ENCODE results near the gene BSN. TPM values are rescaled to one million over a fixed set of nuclear protein-coding genes. Genes with fewer than 3 reads are reported as not detected.
"Not testable (repeated sequence)": the region's sequence is repeated elsewhere in the genome, so short reads cannot be mapped to it uniquely, and the experiment has no call there.

Gene BSN
- total and polyA plus RNA-seq, 2 donors: 0.39 to 0.48 TPM

DNA sequence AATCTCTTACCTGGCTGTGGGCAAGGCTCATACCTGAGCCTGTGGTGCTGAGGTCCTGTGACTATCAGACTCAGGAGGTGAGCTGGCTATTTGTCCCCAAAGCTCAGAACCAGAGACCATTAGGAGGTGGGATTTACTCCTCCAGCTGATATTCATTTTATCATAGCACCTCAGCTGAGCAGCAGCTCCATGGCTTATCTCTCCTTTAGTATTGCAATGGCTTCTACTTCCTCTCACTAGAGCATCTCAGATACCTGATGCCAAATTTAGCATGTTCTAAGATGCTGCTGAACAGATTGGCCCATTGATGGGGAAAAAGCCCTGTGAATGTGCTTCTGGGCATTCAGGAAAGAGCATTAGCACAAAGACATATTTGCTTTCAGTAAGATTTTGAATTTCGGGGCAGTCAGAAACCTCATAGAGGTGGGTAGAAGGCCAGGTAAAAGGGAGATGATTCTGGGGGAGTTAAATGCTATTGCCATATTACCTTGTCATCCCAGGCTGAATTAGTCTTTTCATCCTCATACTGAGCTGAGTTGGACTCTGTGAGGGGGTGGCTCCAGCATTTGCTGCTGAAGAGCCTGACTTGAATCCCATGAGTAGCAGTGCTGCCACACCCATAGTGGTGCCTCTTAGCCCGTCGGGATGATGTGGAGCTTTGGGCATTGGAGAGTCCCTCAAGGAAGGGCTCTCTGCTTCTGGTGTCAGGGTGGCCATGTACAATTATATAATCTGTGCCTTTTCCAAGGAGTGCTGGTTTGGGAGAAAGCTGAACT, 2.4 kb downstream of the BSN start:
- Histone ChIP-seq H3K36me3 (ENCODE audit: insufficient read depth) (no peaks in the 10 kb centered on the region), H3K27ac (ENCODE audit: low read depth) (no peak overlapping the region), H3K4me1 (ENCODE audit: insufficient read depth) (no peaks in the 10 kb centered on the region), H3K4me3 (ENCODE audit: low read depth, low read length) (no peak overlapping the region)
- DNase-seq (ENCODE audit: extremely low spot score): no peak
- 82% methylated on average over 3 of the region's 3 CpGs for WGBS

DNA sequence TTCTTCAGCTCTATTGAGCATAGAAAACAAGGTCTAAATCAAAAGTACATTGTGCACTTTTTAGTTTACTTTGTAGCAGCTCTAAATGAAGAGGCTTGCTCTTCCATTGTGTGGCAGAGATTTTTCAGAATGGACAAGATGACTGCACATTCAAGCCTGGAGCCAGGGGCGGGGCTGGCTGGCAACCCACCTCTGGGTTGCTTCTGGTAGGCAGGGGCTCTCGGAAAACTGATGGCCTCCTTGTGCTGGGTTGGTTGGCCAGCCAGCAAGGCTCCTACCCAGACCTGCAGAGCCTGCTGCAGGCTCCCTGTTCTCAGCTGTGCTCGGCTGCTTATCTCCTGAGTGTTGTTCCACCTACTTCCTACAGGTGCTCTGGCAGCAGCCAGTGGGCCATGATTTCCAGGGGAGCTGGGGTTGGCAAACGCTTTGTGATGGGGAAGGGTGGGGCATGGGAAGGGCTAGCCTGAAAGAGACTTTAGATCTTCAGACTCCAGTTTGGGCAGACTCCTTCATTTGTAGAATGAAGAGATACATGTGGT, 8.8 kb downstream of the BSN start:
- Histone ChIP-seq H3K4me3 (ENCODE audit: low read depth, low read length) (no peak overlapping the region), H3K36me3 (ENCODE audit: insufficient read depth) (no peaks in the 10 kb centered on the region), H3K4me1 (ENCODE audit: insufficient read depth) (no peaks in the 10 kb centered on the region), H3K27ac (ENCODE audit: low read depth) (no peak overlapping the region)
- DNase-seq (ENCODE audit: extremely low spot score): no peak
- WGBS: 50% methylated on average over 4 of the region's 4 CpGs

DNA sequence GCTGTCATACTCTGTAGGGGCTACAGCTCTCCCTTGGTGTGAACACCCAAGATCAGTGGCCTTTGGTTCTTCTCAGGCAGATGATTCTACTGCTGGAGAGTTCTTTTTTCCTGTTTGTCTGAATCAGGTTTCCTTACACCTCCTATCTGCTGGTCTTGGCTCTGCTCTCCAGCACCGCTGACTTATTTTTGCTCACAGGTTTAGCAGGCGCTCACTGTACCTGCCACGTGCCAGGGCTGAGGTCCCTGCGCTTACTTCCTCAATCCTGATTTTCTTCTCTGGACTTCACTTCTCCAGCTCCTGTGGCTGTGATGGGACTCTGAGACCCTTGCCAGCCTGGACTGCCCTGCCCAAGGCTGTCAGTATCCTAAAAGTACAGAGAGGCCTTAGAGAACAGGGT, 9.5 kb downstream of the BSN start:
- no peaks in the 10 kb centered on the region for H3K36me3 ChIP-seq (ENCODE audit: insufficient read depth)
- 92% methylated on average over 4 of the region's 4 CpGs for WGBS
- H3K27ac ChIP-seq (ENCODE audit: low read depth): no peak overlapping the region
- H3K4me1 ChIP-seq (ENCODE audit: insufficient read depth): no peaks in the 10 kb centered on the region
- no peak for DNase-seq (ENCODE audit: extremely low spot score)
- no peak overlapping the region for H3K4me3 ChIP-seq (ENCODE audit: low read depth, low read length)

- H3K4me3 ChIP-seq (ENCODE audit: low read depth, low read length): no peak overlapping the region
- H3K36me3 ChIP-seq (ENCODE audit: insufficient read depth): no peaks in the 10 kb centered on the region
- WGBS: 85% methylated on average over 2 of the region's 2 CpGs
- H3K4me1 ChIP-seq (ENCODE audit: insufficient read depth): no peaks in the 10 kb centered on the region
- no peak overlapping the region for H3K27ac ChIP-seq (ENCODE audit: low read depth)
- DNase-seq (ENCODE audit: extremely low spot score): no peak
Measured at GRCh38 chr3:49566312-49566711, 12.0 kb downstream of the BSN start.

DNA sequence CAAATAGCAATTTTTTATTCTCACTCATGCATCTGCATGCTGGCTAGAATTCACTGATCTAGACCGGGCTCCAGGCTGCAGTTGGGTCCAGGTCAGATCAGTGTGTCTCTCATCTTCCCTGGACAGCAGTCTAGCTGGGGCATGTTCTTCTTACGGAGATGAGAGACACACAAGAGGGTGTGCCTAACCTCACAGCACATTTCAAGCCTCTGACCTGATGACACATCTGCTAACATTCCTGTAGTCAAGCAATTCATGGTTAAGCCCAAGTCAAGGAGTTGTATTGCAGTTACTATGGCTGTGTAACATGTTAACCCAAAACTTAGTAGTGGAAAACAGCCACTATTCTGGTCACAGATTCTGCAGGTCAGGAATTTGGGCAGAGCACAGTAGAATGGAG, 13.1 kb downstream of the BSN start:
- 52% methylated on average over 2 of the region's 2 CpGs for WGBS
- H3K36me3 ChIP-seq (ENCODE audit: insufficient read depth): no peaks in the 10 kb centered on the region
- no peak for DNase-seq (ENCODE audit: extremely low spot score)
- H3K4me1 ChIP-seq (ENCODE audit: insufficient read depth): no peaks in the 10 kb centered on the region
- no peak overlapping the region for H3K4me3 ChIP-seq (ENCODE audit: low read depth, low read length)
- no peak overlapping the region for H3K27ac ChIP-seq (ENCODE audit: low read depth)

- Histone ChIP-seq H3K4me3 (ENCODE audit: low read depth, low read length) (no peak overlapping the region), H3K27ac (ENCODE audit: low read depth) (no peak overlapping the region), H3K36me3 (ENCODE audit: insufficient read depth) (no peaks in the 10 kb centered on the region), H3K4me1 (ENCODE audit: insufficient read depth) (no peaks in the 10 kb centered on the region)
- no peak for DNase-seq (ENCODE audit: extremely low spot score)
Measured at GRCh38 chr3:49568965-49569364, 14.7 kb downstream of the BSN start.

GRCh38 chr3:49570028-49570654, 15.9 kb downstream of the BSN start:
- WGBS: 55% methylated on average over 6 of the region's 6 CpGs
- DNase-seq (ENCODE audit: extremely low spot score): no peak
- H3K27ac ChIP-seq (ENCODE audit: low read depth): no peak overlapping the region

DNA sequence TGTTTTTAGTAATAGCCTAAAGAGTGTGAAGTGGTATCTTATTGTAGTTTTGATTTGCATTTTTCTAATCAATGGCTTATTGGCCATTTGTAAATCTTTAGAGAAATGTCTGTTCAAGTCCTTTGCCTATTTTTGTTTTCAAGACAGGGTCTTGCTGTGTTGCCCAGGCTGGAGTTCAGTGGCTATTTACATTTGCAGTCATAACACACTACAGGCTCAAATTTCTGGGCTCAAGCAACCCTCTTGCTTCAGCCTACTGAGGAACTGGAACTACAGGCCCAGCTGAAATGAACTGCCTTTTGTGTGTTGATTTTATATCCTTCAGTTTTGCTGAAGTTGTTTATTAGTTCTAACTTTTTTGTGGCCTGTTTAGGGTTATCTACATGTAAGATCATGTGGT, 27.9 kb downstream of the BSN start:
- peak overlapping the region; percentile 23 for H3K27ac ChIP-seq (ENCODE audit: low read depth)
- H3K4me3 ChIP-seq (ENCODE audit: low read depth, low read length): no peak overlapping the region
- DNase-seq (ENCODE audit: extremely low spot score): no peak
- H3K4me1 ChIP-seq (ENCODE audit: insufficient read depth): no peaks in the 10 kb centered on the region
- no peaks in the 10 kb centered on the region for H3K36me3 ChIP-seq (ENCODE audit: insufficient read depth)

More at GRCh38 chr3:49570028-49570654, 15.9 kb downstream of the BSN start:
- Histone ChIP-seq H3K4me3 (ENCODE audit: low read depth, low read length) (no peak overlapping the region), H3K36me3 (ENCODE audit: insufficient read depth) (no peaks in the 10 kb centered on the region), H3K4me1 (ENCODE audit: insufficient read depth) (no peaks in the 10 kb centered on the region)

GRCh38 chr3:49585261-49585755, 31.0 kb downstream of the BSN start:
- not testable (repeated sequence) for H3K4me3 ChIP-seq (ENCODE audit: low read depth, low read length); H3K4me1 ChIP-seq (ENCODE audit: insufficient read depth); H3K36me3 ChIP-seq (ENCODE audit: insufficient read depth); H3K27ac ChIP-seq (ENCODE audit: low read depth); DNase-seq (ENCODE audit: extremely low spot score)
- WGBS: 83% methylated on average over 20 of the region's 20 CpGs

DNA sequence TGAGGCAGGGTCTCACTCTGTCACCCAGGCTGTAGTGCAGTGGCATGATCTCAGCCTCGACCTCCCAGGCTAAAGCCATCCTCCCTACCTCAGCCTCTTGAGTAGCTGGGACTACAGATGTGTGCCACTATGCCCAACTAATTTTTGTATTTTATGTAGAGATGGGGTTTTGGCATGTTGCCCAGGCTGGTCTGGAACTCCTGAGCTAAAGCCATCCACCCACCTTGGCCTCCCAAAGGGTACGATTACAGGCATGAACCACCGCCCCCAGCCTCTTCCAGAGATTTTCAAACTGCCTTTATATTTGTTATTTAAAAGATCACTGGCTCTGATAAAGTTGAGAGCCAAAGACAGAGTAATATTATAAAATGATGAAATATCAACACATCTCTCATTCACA, 37.3 kb downstream of the BSN start:
- H3K4me3 ChIP-seq (ENCODE audit: low read depth, low read length): no peak overlapping the region
- no peaks in the 10 kb centered on the region for H3K4me1 ChIP-seq (ENCODE audit: insufficient read depth)
- DNase-seq (ENCODE audit: extremely low spot score): no peak
- 74% methylated on average over 3 of the region's 3 CpGs for WGBS
- no peaks in the 10 kb centered on the region for H3K36me3 ChIP-seq (ENCODE audit: insufficient read depth)
- H3K27ac ChIP-seq (ENCODE audit: low read depth): no peak overlapping the region

DNA sequence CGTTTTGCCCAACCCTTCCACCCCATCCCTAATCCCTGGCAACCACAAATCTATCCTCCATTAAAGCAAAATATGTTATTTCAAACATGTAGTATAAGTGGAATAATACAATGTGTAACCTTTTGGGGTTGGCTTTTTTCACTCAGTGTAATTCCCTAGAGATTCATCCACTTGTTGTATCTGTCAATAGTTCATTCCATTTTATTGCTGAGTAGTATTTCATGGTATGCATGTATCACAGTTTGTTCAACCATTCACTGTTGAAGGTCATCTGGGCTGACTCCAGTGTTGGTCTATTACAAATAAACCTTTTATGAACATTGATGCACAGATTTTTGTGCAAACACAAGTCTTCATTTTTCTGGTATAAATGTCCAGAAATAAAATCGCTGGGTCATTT, 38.8 kb downstream of the BSN start:
- DNase-seq (ENCODE audit: extremely low spot score): no peak
- no peak overlapping the region for H3K27ac ChIP-seq (ENCODE audit: low read depth)
- no peaks in the 10 kb centered on the region for H3K36me3 ChIP-seq (ENCODE audit: insufficient read depth)
- H3K4me3 ChIP-seq (ENCODE audit: low read depth, low read length): no peak overlapping the region
- H3K4me1 ChIP-seq (ENCODE audit: insufficient read depth): no peaks in the 10 kb centered on the region
- 62% methylated on average over 2 of the region's 2 CpGs for WGBS

DNA sequence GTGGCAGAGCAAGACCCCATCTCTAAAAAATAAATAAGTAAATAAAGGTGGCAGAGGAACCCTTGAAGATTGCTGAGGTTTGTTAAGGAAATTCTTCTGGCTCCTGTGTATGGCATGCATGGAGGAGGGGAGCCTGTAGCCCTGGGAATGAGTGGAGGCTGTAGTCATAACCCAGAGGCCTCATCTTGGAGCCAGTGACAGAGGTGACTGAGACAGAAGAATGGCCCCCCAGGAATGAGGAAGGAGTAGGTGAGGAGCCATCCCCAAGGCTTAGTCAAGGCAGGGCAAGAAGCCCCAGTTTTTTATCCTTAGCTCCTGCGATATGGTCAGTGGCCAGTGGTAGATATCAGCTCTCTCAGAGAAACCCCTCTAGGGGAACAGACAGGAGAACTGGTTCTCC, 46.5 kb downstream of the BSN start:
- Histone ChIP-seq H3K36me3 (ENCODE audit: insufficient read depth) (no peaks in the 10 kb centered on the region), H3K27ac (ENCODE audit: low read depth) (no peak overlapping the region), H3K4me3 (ENCODE audit: low read depth, low read length) (no peak overlapping the region), H3K4me1 (ENCODE audit: insufficient read depth) (no peaks in the 10 kb centered on the region)
- WGBS: 92% methylated on average over 1 of the region's 1 CpG
- no peak for DNase-seq (ENCODE audit: extremely low spot score)

- H3K36me3 ChIP-seq (ENCODE audit: insufficient read depth): no peaks in the 10 kb centered on the region
- WGBS: 85% methylated on average over 5 of the region's 5 CpGs
- H3K4me3 ChIP-seq (ENCODE audit: low read depth, low read length): no peak overlapping the region
- no peak for DNase-seq (ENCODE audit: extremely low spot score)
- no peaks in the 10 kb centered on the region for H3K4me1 ChIP-seq (ENCODE audit: insufficient read depth)
- H3K27ac ChIP-seq (ENCODE audit: low read depth): no peak overlapping the region
Measured at GRCh38 chr3:49601358-49602048, 47.2 kb downstream of the BSN start.

Data from urinary bladder (tissue), 4 donors.